Upper lobe of left lung (tissue), 6 donors: ENCODE results near the gene RFTN2. TPM values are rescaled to one million over a fixed set of nuclear protein-coding genes. Genes with fewer than 3 reads are reported as not detected.
A peak's percentile ranks its signal among the peaks of the same experiment; 100 is the strongest.
"Not testable (repeated sequence)": the region's sequence is repeated elsewhere in the genome, so short reads cannot be mapped to it uniquely, and the experiment has no call there.

Source experiments
- ATAC-seq, 2 donors: fragments of 200-7000 bp; cut with Tn5 transposase; one replicate each; pipeline ENCODE4 v1.9.1; 2022; ENCODE audit warnings: mild to moderate bottlenecking in 2 of 2, moderate library complexity in 2 of 2; ENCODE audit not compliant: low FRiP score in 2 of 2
- DNase-seq, 2 donors: peaks; one replicate each; pipeline ENCODE4 v3.0.0-alpha.2; 2019 to 2020
- H3K27ac ChIP-seq, 4 donors: fragments of 200-600 bp; sonication (generic); one replicate each; pipeline ENCODE4 v1.5.1; 2016 to 2019
- H3K27me3 ChIP-seq, 4 donors: fragments of 200-600 bp; sonication (generic); one replicate each; pipeline ENCODE4 v1.5.1; 2017 to 2019
- H3K36me3 ChIP-seq, 4 donors: fragments of 200-600 bp; sonication (generic); one replicate each; pipeline ENCODE4 v1.5.1; 2016 to 2019
- H3K4me1 ChIP-seq, 4 donors: fragments of 200-600 bp; sonication (generic); one replicate each; pipeline ENCODE4 v1.5.1; 2018 to 2019
- H3K4me3 ChIP-seq, 4 donors: fragments of 200-600 bp; sonication (generic); one replicate each; pipeline ENCODE4 v1.5.1; 2017 to 2019; ENCODE audit warnings: mild to moderate bottlenecking in 2 of 4, moderate library complexity in 1 of 4
- H3K9me3 ChIP-seq, 4 donors: fragments of 200-600 bp; sonication (generic); one replicate each; pipeline ENCODE4 v1.5.1; 2018 to 2019
- EP300 ChIP-seq, 4 donors: sonication (generic); formaldehyde crosslinking; IDR thresholded peaks; one replicate each; pipeline ENCODE4 v1.5.1; 2017; ENCODE audit warnings: antibody characterized with exemption in 4 of 4, control low read depth in 2 of 4
- POLR2A ChIP-seq, 4 donors: fragments of 450-650 bp; IDR thresholded peaks; one replicate each; pipeline ENCODE4 v1.5.1; 2016 to 2017; ENCODE audit warnings: antibody characterized with exemption in 4 of 4, mild to moderate bottlenecking in 2 of 4
- POLR2AphosphoS5 ChIP-seq, 2 donors: sonication (generic); formaldehyde crosslinking; IDR thresholded peaks; one replicate each; pipeline ENCODE4 v1.5.1; 2017; ENCODE audit warnings: antibody characterized with exemption in 2 of 2
- WGBS, 2 donors: methylation state at CpG; one replicate each; pipeline ENCODE4 v1.1.5; 2017 to 2018; 5-methylcytosine and 5-hydroxymethylcytosine counted together
- total RNA-seq, 6 donors: library from RNA; depleted of rRNA in 4 of 6; stranded (reverse); fragments of >200 nt in 4 of 6; gene quantifications; one replicate each; pipeline versions ENCODE4 v1.1.0 to v1.2.1, GENCODE V29; 2016 to 2021
- TF ChIP-seq, protein P1 (sequence below), 6 experiments: fragments of 450-650 bp in 4 of 6; fragments of 200-600 bp in 2 of 6; sonication (generic) in 2 of 6; IDR thresholded peaks; one replicate each; pipeline ENCODE4 v1.5.1; 2016 to 2019; ENCODE audit warnings: antibody characterized with exemption in 6 of 6
- donor health status: DM: no; HTN: no; CAD: no; lungs with moderate emphysema.
- donor health status: DM: no; HTN: yes; CAD: no; lungs with severe emphysema.

The RFTN2 gene
- total RNA-seq, 6 donors from 2014 or later = 1.0 to 7.0 (median 2.8) TPM

DNA sequence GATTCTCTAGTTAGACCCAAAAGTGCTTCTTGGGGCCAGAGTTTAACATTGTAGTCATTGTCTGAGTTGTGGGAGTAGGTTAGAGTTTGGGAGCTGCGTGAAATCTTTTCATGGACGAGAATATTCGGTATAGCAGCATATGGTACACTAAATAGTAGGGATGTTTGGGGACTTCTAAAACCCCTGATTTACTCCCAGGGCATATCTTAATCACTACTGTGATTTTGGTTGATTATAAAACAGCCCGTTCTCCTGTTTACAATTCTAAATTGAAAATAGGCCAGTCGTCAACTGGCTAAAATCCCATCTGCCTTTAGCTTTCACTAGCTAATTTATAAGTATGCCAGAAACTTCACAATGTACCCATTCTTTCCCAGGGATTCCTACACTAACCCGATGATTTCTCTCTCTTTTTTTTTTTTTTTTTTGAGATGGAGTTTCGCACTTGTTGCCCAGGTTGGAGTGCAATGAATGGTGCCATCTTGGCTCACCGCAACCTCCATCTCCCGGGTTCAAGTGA lies 115.2 kb downstream of the RFTN2 start:
- WGBS, 2 donors = 93 to 98% methylated on average over 9 of the region's 9 CpGs
- no peak overlapping the region for H3K4me3 ChIP-seq

DNA sequence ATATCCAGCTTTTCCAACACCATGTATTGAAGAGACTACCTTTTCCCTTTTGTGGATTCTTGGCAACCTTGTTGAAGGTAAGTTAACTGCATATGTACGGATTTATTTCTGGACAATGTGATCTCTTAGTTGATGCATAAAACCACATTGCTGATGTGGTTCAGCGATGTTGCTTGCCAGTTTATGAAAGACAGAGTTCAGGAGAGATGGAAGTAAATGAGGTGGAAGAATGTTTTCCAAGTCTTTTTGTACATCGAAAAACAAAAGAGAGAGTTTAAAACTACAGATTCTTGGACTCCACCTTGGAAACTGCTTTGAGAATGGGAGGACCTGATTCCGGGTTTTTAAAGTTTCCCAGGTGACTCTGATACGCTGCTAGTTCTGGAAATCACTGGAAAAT lies 115.7 kb downstream of the RFTN2 start:
- Histone ChIP-seq H3K36me3 (peaks cover 0 to 8% (median 0%) of the 10 kb centered on the region in 4 donors), H3K27ac (no peak overlapping the region), H3K27me3 (no peaks in the 10 kb centered on the region), H3K9me3 (no peaks in the 10 kb centered on the region), H3K4me1 (peaks cover 5 to 14% (median 9%) of the 10 kb centered on the region in 4 donors), H3K4me3 (no peak overlapping the region)
- no peak for DNase-seq
- WGBS, 2 donors = 97 to 98% methylated on average over 5 of the region's 5 CpGs
- TF ChIP-seq EP300 (IDR thresholded peaks at IDR 0.05) = no peak
- TF ChIP-seq, protein P1, sequence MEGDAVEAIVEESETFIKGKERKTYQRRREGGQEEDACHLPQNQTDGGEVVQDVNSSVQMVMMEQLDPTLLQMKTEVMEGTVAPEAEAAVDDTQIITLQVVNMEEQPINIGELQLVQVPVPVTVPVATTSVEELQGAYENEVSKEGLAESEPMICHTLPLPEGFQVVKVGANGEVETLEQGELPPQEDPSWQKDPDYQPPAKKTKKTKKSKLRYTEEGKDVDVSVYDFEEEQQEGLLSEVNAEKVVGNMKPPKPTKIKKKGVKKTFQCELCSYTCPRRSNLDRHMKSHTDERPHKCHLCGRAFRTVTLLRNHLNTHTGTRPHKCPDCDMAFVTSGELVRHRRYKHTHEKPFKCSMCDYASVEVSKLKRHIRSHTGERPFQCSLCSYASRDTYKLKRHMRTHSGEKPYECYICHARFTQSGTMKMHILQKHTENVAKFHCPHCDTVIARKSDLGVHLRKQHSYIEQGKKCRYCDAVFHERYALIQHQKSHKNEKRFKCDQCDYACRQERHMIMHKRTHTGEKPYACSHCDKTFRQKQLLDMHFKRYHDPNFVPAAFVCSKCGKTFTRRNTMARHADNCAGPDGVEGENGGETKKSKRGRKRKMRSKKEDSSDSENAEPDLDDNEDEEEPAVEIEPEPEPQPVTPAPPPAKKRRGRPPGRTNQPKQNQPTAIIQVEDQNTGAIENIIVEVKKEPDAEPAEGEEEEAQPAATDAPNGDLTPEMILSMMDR (IDR thresholded peaks at IDR 0.05) = no peak
- TF ChIP-seq POLR2AphosphoS5 (IDR thresholded peaks at IDR 0.05) = no peak
- no peak for TF ChIP-seq POLR2A (IDR thresholded peaks at IDR 0.05)
- ATAC-seq = no peak

More for the DNA sequence above, 115.2 kb downstream of the RFTN2 start:
- H3K27ac ChIP-seq = no peak overlapping the region
- H3K36me3 ChIP-seq = peaks cover 0 to 4% (median 0%) of the 10 kb centered on the region in 4 donors
- H3K9me3 ChIP-seq = no peaks in the 10 kb centered on the region
- ATAC-seq = no peak
- TF ChIP-seq POLR2AphosphoS5 (IDR thresholded peaks at IDR 0.05) (no peak), EP300 (IDR thresholded peaks at IDR 0.05) (no peak), POLR2A (IDR thresholded peaks at IDR 0.05) (no peak)
- TF ChIP-seq, protein P1 (IDR thresholded peaks at IDR 0.05) = no peak
- peaks cover 5 to 14% (median 9%) of the 10 kb centered on the region in 4 donors for H3K4me1 ChIP-seq
- no peak for DNase-seq
- no peaks in the 10 kb centered on the region for H3K27me3 ChIP-seq

DNA sequence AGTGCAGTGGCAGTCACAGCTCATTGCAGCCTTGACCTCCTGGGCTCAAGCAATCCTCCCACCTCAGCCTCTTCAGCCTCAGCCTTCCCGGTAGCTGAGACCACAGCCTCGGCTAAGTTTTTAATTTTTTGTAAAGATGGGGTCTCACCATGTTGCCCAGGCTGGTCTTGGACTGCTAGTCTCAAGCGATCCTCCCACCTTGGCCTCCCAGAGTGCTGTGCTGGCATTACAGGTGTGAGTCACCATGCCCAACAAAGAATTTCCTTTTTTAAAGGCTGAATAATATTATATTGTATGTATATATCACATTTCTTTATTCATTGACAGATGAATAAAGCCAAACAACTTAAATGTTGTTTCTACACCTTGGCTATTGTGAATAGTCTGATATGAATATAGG lies 117.0 kb downstream of the RFTN2 start:
- no peak for DNase-seq
- WGBS, 2 donors = 96% methylated on average over 3 of the region's 3 CpGs
- no peak overlapping the region for H3K27ac ChIP-seq

DNA sequence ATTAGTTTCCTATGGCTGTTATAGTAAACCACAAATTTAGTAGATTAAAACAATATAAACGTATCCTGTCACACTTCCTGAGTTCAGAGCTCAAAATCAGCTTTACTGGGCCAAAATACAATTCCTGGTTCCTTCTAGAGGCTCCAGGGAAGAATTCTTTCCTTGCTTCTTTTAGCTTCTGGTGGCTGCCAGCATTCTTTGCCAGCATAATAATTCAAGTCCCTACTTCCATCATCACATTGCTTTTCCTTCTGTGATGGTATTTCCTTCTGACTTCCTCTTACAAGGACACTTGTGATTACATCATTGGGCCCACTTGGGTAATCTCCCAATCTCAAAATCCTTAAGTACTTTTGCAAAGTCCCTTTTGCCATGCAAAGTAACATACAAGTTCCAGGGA lies 118.9 kb downstream of the RFTN2 start:
- TF ChIP-seq, protein P1 (IDR thresholded peaks at IDR 0.05) = no peak
- TF ChIP-seq POLR2AphosphoS5 (IDR thresholded peaks at IDR 0.05) (no peak), EP300 (IDR thresholded peaks at IDR 0.05) (no peak), POLR2A (IDR thresholded peaks at IDR 0.05) (no peak)
- 13 to 19% methylated on average over 1 of the region's 1 CpG for WGBS, 2 donors
- peaks cover 2 to 38% (median 18%) of the 10 kb centered on the region in 4 donors for H3K36me3 ChIP-seq

More for the DNA sequence above, 117.0 kb downstream of the RFTN2 start:
- Histone ChIP-seq H3K9me3 (no peaks in the 10 kb centered on the region), H3K27me3 (no peaks in the 10 kb centered on the region), H3K4me3 (no peak overlapping the region), H3K4me1 (peaks cover 5 to 14% (median 9%) of the 10 kb centered on the region in 4 donors), H3K36me3 (peaks cover 2 to 21% (median 12%) of the 10 kb centered on the region in 4 donors)
- ATAC-seq = no peak
- TF ChIP-seq EP300 (IDR thresholded peaks at IDR 0.05) (no peak), POLR2A (IDR thresholded peaks at IDR 0.05) (no peak), POLR2AphosphoS5 (IDR thresholded peaks at IDR 0.05) (no peak)
- TF ChIP-seq, protein P1 (IDR thresholded peaks at IDR 0.05) = no peak

DNA sequence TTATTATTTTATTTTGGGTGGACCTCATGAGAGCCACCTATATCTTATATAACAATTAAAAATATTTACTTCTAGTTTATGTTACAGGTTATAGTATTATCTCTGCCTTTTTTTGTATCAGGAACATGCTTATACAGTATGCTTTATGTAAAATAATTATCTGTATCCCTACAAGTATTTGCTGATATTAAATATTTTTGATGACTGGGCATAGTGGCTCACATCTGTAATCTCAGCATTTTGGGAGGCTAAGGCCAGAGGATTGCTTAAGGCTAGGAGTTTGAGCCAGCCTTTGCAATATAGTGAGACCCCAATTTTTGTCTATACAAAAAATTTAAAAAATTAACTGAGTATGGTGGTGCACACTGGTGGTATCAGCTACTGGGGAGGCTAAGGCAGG lies 119.9 kb downstream of the RFTN2 start:
- Histone ChIP-seq H3K9me3 (no peaks in the 10 kb centered on the region), H3K27me3 (no peaks in the 10 kb centered on the region), H3K36me3 (peaks cover 9 to 48% (median 23%) of the 10 kb centered on the region in 4 donors), H3K27ac (no peak overlapping the region), H3K4me1 (peaks cover 5 to 14% (median 9%) of the 10 kb centered on the region in 4 donors), H3K4me3 (no peak overlapping the region)
- DNase-seq (no peak), ATAC-seq (no peak)
- TF ChIP-seq POLR2AphosphoS5 (IDR thresholded peaks at IDR 0.05) = no peak
- TF ChIP-seq POLR2A (IDR thresholded peaks at IDR 0.05) = no peak
- TF ChIP-seq, protein P1 (IDR thresholded peaks at IDR 0.05) = no peak
- TF ChIP-seq EP300 (IDR thresholded peaks at IDR 0.05) = no peak

More for the DNA sequence above, 118.9 kb downstream of the RFTN2 start:
- peak overlapping the region in 1 of 4 donors; percentile 48 for H3K27ac ChIP-seq
- H3K4me3 ChIP-seq = no peak overlapping the region
- ATAC-seq = no peak
- no peaks in the 10 kb centered on the region for H3K9me3 ChIP-seq
- no peak for DNase-seq
- no peaks in the 10 kb centered on the region for H3K27me3 ChIP-seq
- H3K4me1 ChIP-seq = peaks cover 5 to 14% (median 9%) of the 10 kb centered on the region in 4 donors

DNA sequence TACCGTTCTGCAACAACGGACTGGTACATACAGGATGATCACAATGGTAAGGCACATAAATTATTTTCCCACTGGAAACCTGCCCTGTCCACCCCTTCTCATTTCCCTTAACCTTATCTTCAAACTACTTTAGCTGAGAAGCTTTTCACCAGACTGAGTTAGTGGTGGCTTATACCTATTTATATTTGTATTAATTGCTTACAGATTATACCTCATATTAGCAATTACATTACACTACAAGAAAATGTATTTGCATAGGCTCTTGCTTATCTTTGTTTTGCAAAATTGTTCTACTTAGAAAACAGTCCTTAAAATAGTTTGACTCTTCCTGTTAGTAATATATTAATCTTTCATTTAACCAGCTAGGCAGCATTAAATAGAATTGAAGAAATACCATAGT lies 124.1 kb downstream of the RFTN2 start:
- not testable (repeated sequence) for ATAC-seq, H3K4me3 ChIP-seq, H3K27me3 ChIP-seq, DNase-seq, H3K9me3 ChIP-seq, H3K4me1 ChIP-seq, H3K27ac ChIP-seq
- WGBS, 2 donors = 69 to 85% methylated on average over 2 of the region's 2 CpGs
- H3K36me3 ChIP-seq = peaks cover 9 to 70% (median 33%) of the 10 kb centered on the region in 4 donors
